HCT116 (cell line): ENCODE results near the gene PHACTR1. TPM values are rescaled to one million over a fixed set of nuclear protein-coding genes. Genes with fewer than 3 reads are reported as not detected.

Source experiments
- ATAC-seq: fragments of 200-7000 bp; cut with Tn5 transposase; 2 replicates; pipeline ENCODE4 v1.9.1; 2020; ENCODE audit warnings: mild to moderate bottlenecking, moderate library complexity
- BruUV-seq: library from RNA; stranded (reverse); fragments of 400-500 nt; replicated peaks from 2 replicates; lab custom pipeline; 2021; lab: Mats Ljungman, UMichigan
- CTCF ChIA-PET: fragments of 300-600 bp; sonication (Branson Sonifier 250); formaldehyde crosslinking; loops from one replicate; lab custom pipeline; 2021; ENCODE audit warnings: antibody characterized with exemption; lab: Charles Lee
- POLR2A ChIA-PET: fragments of 300-600, 350-600 bp; sonication (Branson Sonifier 250); formaldehyde crosslinking; loops from one replicate; lab custom pipeline; 2021; ENCODE audit warnings: antibody characterized with exemption; lab: Charles Lee
- RAD21 ChIA-PET, 2 experiments: fragments of 300-600 bp; sonication (Branson Sonifier 250); formaldehyde crosslinking; loops; one replicate each; lab custom pipeline; 2023; ENCODE audit warnings: low total read pairs in 2 of 2; ENCODE audit not compliant: uncharacterized antibody in 2 of 2, unreplicated experiment in 2 of 2, low non-redundant PET in 1 of 2; lab: Charles Lee
- DNase-seq: peaks from one replicate; pipeline ENCODE4 v3.0.0-alpha.2; 2010; ENCODE audit warnings: low read depth, low spot score
- H2AFZ ChIP-seq: fragments of 200-600 bp; shearing (Covaris generic), sonication (generic); 2 replicates; pipeline ENCODE4 v1.6.1; 2017; ENCODE audit warnings: low read depth, mixed run types, mixed read lengths, antibody characterized with exemption, low read length; ENCODE audit not compliant: poor library complexity, severe bottlenecking
- H3K27ac ChIP-seq: 2 replicates; pipeline ENCODE4 v1.5.1; 2012; ENCODE audit warnings: low read depth, low read length
- H3K27me3 ChIP-seq: fragments of 200-600 bp; sonication (generic); 2 replicates; pipeline ENCODE4 v1.6.1; 2016; ENCODE audit warnings: mixed run types, low read length, mixed read lengths; ENCODE audit not compliant: insufficient read depth
- H3K36me3 ChIP-seq, 2 experiments: fragments of 200-500 bp in 1 of 2; fragments of 200-600 bp in 1 of 2; sonication (Bioruptor generic) in 1 of 2; sonication (generic) in 1 of 2; 2 replicates each; pipeline versions ENCODE4 v1.5.1 to v1.6.1; 2014 to 2016; ENCODE audit warnings: low read length in 2 of 2, inconsistent platforms in 1 of 2, mixed read lengths in 1 of 2, mixed run types in 1 of 2; ENCODE audit not compliant: insufficient read depth in 2 of 2, control insufficient read depth in 1 of 2
- H3K4me1 ChIP-seq, 2 experiments: fragments of 200-600 bp in 1 of 2; sonication (generic) in 1 of 2; 2 replicates each; pipeline versions ENCODE4 v1.5.1 to v1.6.1; 2012 to 2017; ENCODE audit warnings: low read length in 2 of 2, inconsistent platforms in 1 of 2, mild to moderate bottlenecking in 1 of 2, mixed read lengths in 1 of 2, mixed run types in 1 of 2, moderate library complexity in 1 of 2; ENCODE audit not compliant: insufficient read depth in 2 of 2, control insufficient read depth in 1 of 2
- H3K4me2 ChIP-seq: fragments of 200-600 bp; sonication (generic); 2 replicates; pipeline ENCODE4 v1.6.1; 2017; ENCODE audit warnings: mixed run types, low read length, mixed read lengths
- H3K4me3 ChIP-seq, 2 experiments: fragments of 200-600 bp in 1 of 2; sonication (generic) in 1 of 2; replicated peaks in 1 of 2; 2 replicates each; pipeline ENCODE4 v1.5.1; 2011 to 2016; ENCODE audit warnings: low read length in 2 of 2, control low read depth in 1 of 2, low read depth in 1 of 2, mild to moderate bottlenecking in 1 of 2, mixed read lengths in 1 of 2, mixed run types in 1 of 2
- H3K79me2 ChIP-seq: fragments of 200-600 bp; sonication (generic); 2 replicates; pipeline ENCODE4 v1.6.1; 2017; ENCODE audit warnings: mild to moderate bottlenecking, mixed run types, low read length, moderate library complexity, mixed read lengths; ENCODE audit not compliant: insufficient read depth
- H3K9ac ChIP-seq: fragments of 200-600 bp; sonication (generic); 2 replicates; pipeline ENCODE4 v1.6.1; 2016; ENCODE audit warnings: low read length, mixed read lengths
- H3K9me2 ChIP-seq: fragments of 200-600 bp; sonication (generic), shearing (Covaris generic); 2 replicates; pipeline ENCODE4 v1.6.1; 2017; ENCODE audit warnings: mixed run types, mild to moderate bottlenecking, moderate library complexity; ENCODE audit not compliant: insufficient read depth
- H3K9me3 ChIP-seq, 2 experiments: fragments of 200-500 bp in 1 of 2; fragments of 200-600 bp in 1 of 2; sonication (Bioruptor generic) in 1 of 2; sonication (generic) in 1 of 2; 2 replicates each; pipeline ENCODE4 v1.6.1; 2014 to 2017; ENCODE audit warnings: low read length in 2 of 2, mixed read lengths in 2 of 2, inconsistent platforms in 1 of 2, low read depth in 1 of 2, mild to moderate bottlenecking in 1 of 2, mixed run types in 1 of 2, moderate library complexity in 1 of 2; ENCODE audit not compliant: control insufficient read depth in 1 of 2, insufficient read depth in 1 of 2
- H4K20me1 ChIP-seq: fragments of 200-600 bp; sonication (generic), shearing (Covaris generic); 2 replicates; pipeline ENCODE4 v1.6.1; 2017; ENCODE audit warnings: mixed run types, mild to moderate bottlenecking, moderate library complexity; ENCODE audit not compliant: insufficient read depth
- ATF3 ChIP-seq: IDR thresholded peaks from 2 replicates; pipeline ENCODE4 v1.6.1; 2012
- CEBPB ChIP-seq: IDR thresholded peaks from 2 replicates; pipeline ENCODE4 v1.6.1; 2012; ENCODE audit warnings: low read depth
- EGR1 ChIP-seq: IDR thresholded peaks from 2 replicates; pipeline ENCODE4 v1.6.1; 2012; ENCODE audit warnings: low read depth
- ELF1 ChIP-seq: IDR thresholded peaks from 2 replicates; pipeline ENCODE4 v1.6.1; 2012; ENCODE audit warnings: low read depth, borderline replicate concordance
- EZH2 ChIP-seq: fragments of 200-600 bp; sonication (generic); IDR thresholded peaks from 2 replicates; pipeline ENCODE4 v1.6.1; 2017; ENCODE audit warnings: antibody characterized with exemption, mixed run types
- EZH2phosphoT487 ChIP-seq: fragments of 200-600 bp; IDR thresholded peaks from 2 replicates; pipeline ENCODE4 v1.6.1; 2018; ENCODE audit warnings: antibody characterized with exemption, borderline replicate concordance
- FOSL1 ChIP-seq: IDR thresholded peaks from 2 replicates; pipeline ENCODE4 v1.6.1; 2012; ENCODE audit warnings: low read depth
- RAD21 ChIP-seq: IDR thresholded peaks from 2 replicates; pipeline ENCODE4 v1.6.1; 2012; ENCODE audit warnings: low read depth, mild to moderate bottlenecking
- SIN3A ChIP-seq: IDR thresholded peaks from 2 replicates; pipeline ENCODE4 v1.6.1; 2012; ENCODE audit warnings: low read depth
- SRF ChIP-seq: IDR thresholded peaks from 2 replicates; pipeline ENCODE4 v1.6.1; 2012; ENCODE audit warnings: low read depth
- YY1 ChIP-seq: IDR thresholded peaks from 2 replicates; pipeline ENCODE4 v1.6.1; 2011; ENCODE audit warnings: low read length, low read depth, moderate library complexity, mild to moderate bottlenecking; ENCODE audit not compliant: insufficient replicate concordance; ENCODE audit errors: extremely low read depth
- ZBTB33 ChIP-seq: IDR thresholded peaks from 2 replicates; pipeline ENCODE4 v1.6.1; 2011; ENCODE audit warnings: mild to moderate bottlenecking, low read length, moderate library complexity; ENCODE audit not compliant: insufficient replicate concordance; ENCODE audit errors: extremely low read depth
- ZFX ChIP-seq: fragments of 450-650 bp; IDR thresholded peaks from 2 replicates; pipeline ENCODE4 v1.6.1; 2017
- ZNF274 ChIP-seq: fragments of 200-500 bp; sonication (Bioruptor generic); IDR thresholded peaks from 2 replicates; pipeline ENCODE4 v1.6.1; 2014; ENCODE audit warnings: mild to moderate bottlenecking, low read depth, low read length, inconsistent platforms
- intact Hi-C: fragments of 100-400 bp; cut with micrococcal nuclease; formaldehyde crosslinking; loops from 2 replicates; pipeline ENCODE4 v1.10.0; 2022
- total RNA-seq: library from RNA; stranded (reverse); gene quantifications from one replicate; pipeline ENCODE4 v1.2.1, GENCODE V29; 2021; ENCODE audit not compliant: unreplicated experiment

Gene PHACTR1
- total RNA-seq, 1 experiment from 2014 or later, result 0.17 TPM

- TF ChIP-seq ZBTB33, result no peak
Observed at GRCh38 chr6:12977806-12978205, 261.2 kb downstream of the PHACTR1 start (continued).

- Histone ChIP-seq H3K4me3 (no peak overlapping the region), H3K9me2 (no peaks in the 10 kb centered on the region), H3K36me3 (no peaks in the 10 kb centered on the region), H4K20me1 (no peaks in the 10 kb centered on the region), H3K79me2 (no peaks in the 10 kb centered on the region), H3K9me3 (no peaks in the 10 kb centered on the region), H3K27ac (no peak overlapping the region), H3K27me3 (peaks cover 40% of the 10 kb centered on the region), H3K9ac (no peak overlapping the region), H3K4me2 (no peak overlapping the region), H3K4me1 (no peaks in the 10 kb centered on the region), H2AFZ (no peak overlapping the region)
- intact Hi-C loops, result no loop called here
- no TSS peak for BruUV-seq
- TF ChIP-seq EGR1 (no peak), FOSL1 (no peak), ZBTB33 (no peak), YY1 (no peak), EZH2 (no peak), SRF (no peak), CEBPB (no peak), ELF1 (no peak), ZNF274 (no peak), RAD21 (no peak), EZH2phosphoT487 (no peak), SIN3A (no peak), ZFX (no peak), ATF3 (no peak)
- ChIA-PET RAD21 (no interaction called here), CTCF (no interaction called here), POLR2A (no interaction called here)
- ATAC-seq, result no peak
- no peak for DNase-seq
Observed at GRCh38 chr6:12980741-12981140, 264.2 kb downstream of the PHACTR1 start.
